Body of pancreas (tissue), 2 donors: ENCODE results near the gene CCDC60. TPM values are rescaled to one million over a fixed set of nuclear protein-coding genes. Genes with fewer than 3 reads are reported as not detected.

Experiments used
- total RNA-seq, 2 donors: library from RNA; depleted of rRNA; stranded (reverse); fragments of >200 nt; gene quantifications; one replicate each; pipeline ENCODE4 v1.1.0, GENCODE V29; 2016

CCDC60 gene
- total RNA-seq, 2 donors from 2014 or later: not detected

Other genes with a start within 250 kb of the CCDC60 start
- gene HSPB8, start 155.8 kb upstream of the CCDC60 start, total RNA-seq: 10 to 100 TPM; 14.8 to 22.7 TPM